Activated T-helper 1 cell treated with anti-CD3 and anti-CD28 coated beads, Interleukin-12 subunit alpha, Interleukin-12 subunit beta, Interleukin-2, Interleukin-4 antibody, amounts not matched to agents 30 ng/mL and 10 ng/mL and 1 ng/mL, durations not matched to agents 14 hours and 24 hours and 36 hours (primary cell): ENCODE measurements around the gene RHBDD3. TPM values are rescaled to one million over a fixed set of nuclear protein-coding genes. Genes with fewer than 3 reads are reported as not detected.

Source experiments
- DNase-seq: peaks from one replicate; pipeline ENCODE4 v3.0.0; 2021; ENCODE audit warnings: low spot score
- H3K27ac Mint-ChIP-seq: one replicate; pipeline ENCODE4 v1.8.0; 2021; ENCODE audit warnings: mild to moderate bottlenecking, mixed read lengths
- H3K27me3 Mint-ChIP-seq: one replicate; pipeline ENCODE4 v1.8.0; 2022; ENCODE audit warnings: mild to moderate bottlenecking, moderate library complexity, mixed read lengths; ENCODE audit not compliant: insufficient read depth
- H3K36me3 Mint-ChIP-seq: one replicate; pipeline ENCODE4 v1.8.0; 2021; ENCODE audit warnings: low read depth, mixed read lengths
- H3K4me1 Mint-ChIP-seq: one replicate; pipeline ENCODE4 v1.8.0; 2021; ENCODE audit warnings: low read depth, mixed read lengths
- H3K4me3 Mint-ChIP-seq: one replicate; pipeline ENCODE4 v1.8.0; 2021; ENCODE audit warnings: mild to moderate bottlenecking, moderate library complexity, mixed read lengths
- H3K9me3 Mint-ChIP-seq: one replicate; pipeline ENCODE4 v1.8.0; 2021; ENCODE audit warnings: mixed read lengths
- intact Hi-C: fragments of 100-400 bp; cut with micrococcal nuclease; formaldehyde crosslinking; loops from one replicate; pipeline ENCODE4 v1.15.1; 2024
- total RNA-seq: library from RNA; stranded (reverse); gene quantifications from 2 replicates; pipeline ENCODE4 v1.2.3, GENCODE V29; 2022

Gene RHBDD3
- total RNA-seq, 1 donor from 2014 or later = 59.4 TPM

GRCh38 chr22:29309332-29310064 lies 41.7 kb upstream of the RHBDD3 start:
- no peak for DNase-seq
- H3K27ac Mint-ChIP-seq = no peak overlapping the region
- intact Hi-C loops = loop anchor here (5.0 kb wide), 1 partner anchor 78 kb away; the partner anchor contains the start of gene AP1B1
- peaks cover 9% of the 10 kb centered on the region for H3K4me1 Mint-ChIP-seq
- H3K4me3 Mint-ChIP-seq = no peak overlapping the region
- H3K27me3 Mint-ChIP-seq = peaks cover 29% of the 10 kb centered on the region
- H3K36me3 Mint-ChIP-seq = no peaks in the 10 kb centered on the region
- no peaks in the 10 kb centered on the region for H3K9me3 Mint-ChIP-seq

DNA sequence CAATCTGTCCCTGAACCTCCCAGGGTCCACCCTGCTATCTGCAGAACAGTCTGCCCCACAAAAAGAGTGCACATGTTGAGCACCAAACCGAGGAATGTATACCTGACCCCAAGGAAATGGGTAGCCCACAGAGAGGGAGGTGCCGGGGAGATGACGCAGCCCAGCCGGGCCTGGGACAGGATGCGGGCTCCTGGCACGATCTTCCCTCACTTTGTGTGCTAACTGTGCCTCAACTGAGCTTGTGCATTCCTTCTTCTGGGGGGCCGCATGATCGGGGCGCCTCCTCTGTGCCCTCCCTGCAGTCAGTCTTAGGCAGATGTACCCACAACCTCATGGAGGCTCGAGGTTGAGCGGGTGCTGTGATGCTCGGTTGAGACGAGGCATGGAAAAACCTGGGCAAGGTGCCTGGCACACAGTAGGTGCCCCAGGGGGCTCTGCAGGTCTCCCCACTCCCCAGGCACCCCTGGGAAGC lies 41.0 kb upstream of the RHBDD3 start:
- intact Hi-C loops = loop anchor here (5.0 kb wide), 1 partner anchor 78 kb away; the partner anchor contains the start of gene AP1B1
- Mint-ChIP-seq H3K36me3 (no peaks in the 10 kb centered on the region), H3K27me3 (peaks cover 22% of the 10 kb centered on the region), H3K4me3 (peak overlapping the region; percentile 30), H3K27ac (no peak overlapping the region), H3K4me1 (peaks cover 3% of the 10 kb centered on the region), H3K9me3 (no peaks in the 10 kb centered on the region)
- DNase-seq = no peak

DNA sequence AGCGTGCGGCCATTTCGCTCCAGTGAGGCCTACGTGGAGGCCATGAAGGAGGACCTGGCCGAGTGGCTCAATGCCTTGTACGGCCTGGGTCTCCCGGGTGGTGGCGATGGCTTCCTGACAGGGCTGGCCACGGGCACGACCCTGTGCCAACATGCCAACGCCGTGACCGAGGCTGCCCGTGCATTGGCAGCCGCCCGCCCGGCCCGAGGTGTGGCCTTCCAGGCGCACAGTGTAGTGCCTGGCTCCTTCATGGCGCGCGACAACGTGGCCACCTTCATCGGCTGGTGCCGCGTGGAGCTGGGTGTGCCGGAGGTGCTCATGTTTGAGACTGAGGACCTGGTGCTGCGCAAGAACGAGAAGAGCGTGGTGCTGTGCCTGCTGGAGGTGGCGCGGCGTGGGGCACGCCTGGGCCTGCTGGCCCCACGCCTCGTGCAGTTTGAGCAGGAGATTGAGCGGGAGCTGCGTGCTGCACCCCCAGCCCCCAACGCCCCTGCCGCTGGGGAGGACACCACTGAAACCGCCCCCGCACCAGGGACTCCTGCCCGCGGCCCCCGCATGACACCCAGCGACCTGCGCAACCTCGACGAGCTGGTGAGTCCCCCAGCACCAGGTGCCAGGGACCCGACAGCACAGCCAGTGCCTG lies 40.5 kb upstream of the RHBDD3 start:
- Mint-ChIP-seq H3K27ac (no peak overlapping the region), H3K4me3 (peak overlapping the region; percentile 30), H3K4me1 (no peaks in the 10 kb centered on the region), H3K9me3 (no peaks in the 10 kb centered on the region), H3K36me3 (no peaks in the 10 kb centered on the region), H3K27me3 (peaks cover 17% of the 10 kb centered on the region)
- intact Hi-C loops = loop anchor here (5.0 kb wide), 1 partner anchor 79 kb away; the partner anchor contains the start of gene AP1B1
- no peak for DNase-seq

GRCh38 chr22:29307596-29308147 lies 39.9 kb upstream of the RHBDD3 start:
- no peak for DNase-seq
- H3K27ac Mint-ChIP-seq = peak overlapping the region; percentile 58
- no peaks in the 10 kb centered on the region for H3K36me3 Mint-ChIP-seq
- H3K9me3 Mint-ChIP-seq = no peaks in the 10 kb centered on the region
- H3K4me3 Mint-ChIP-seq = peak overlapping the region; percentile 81
- H3K27me3 Mint-ChIP-seq = peaks cover 12% of the 10 kb centered on the region
- no peaks in the 10 kb centered on the region for H3K4me1 Mint-ChIP-seq
- intact Hi-C loops = loop anchor here (2.0 to 5.0 kb wide), 2 partner anchors 37 to 80 kb away; partner anchors contain the start of gene AP1B1

DNA sequence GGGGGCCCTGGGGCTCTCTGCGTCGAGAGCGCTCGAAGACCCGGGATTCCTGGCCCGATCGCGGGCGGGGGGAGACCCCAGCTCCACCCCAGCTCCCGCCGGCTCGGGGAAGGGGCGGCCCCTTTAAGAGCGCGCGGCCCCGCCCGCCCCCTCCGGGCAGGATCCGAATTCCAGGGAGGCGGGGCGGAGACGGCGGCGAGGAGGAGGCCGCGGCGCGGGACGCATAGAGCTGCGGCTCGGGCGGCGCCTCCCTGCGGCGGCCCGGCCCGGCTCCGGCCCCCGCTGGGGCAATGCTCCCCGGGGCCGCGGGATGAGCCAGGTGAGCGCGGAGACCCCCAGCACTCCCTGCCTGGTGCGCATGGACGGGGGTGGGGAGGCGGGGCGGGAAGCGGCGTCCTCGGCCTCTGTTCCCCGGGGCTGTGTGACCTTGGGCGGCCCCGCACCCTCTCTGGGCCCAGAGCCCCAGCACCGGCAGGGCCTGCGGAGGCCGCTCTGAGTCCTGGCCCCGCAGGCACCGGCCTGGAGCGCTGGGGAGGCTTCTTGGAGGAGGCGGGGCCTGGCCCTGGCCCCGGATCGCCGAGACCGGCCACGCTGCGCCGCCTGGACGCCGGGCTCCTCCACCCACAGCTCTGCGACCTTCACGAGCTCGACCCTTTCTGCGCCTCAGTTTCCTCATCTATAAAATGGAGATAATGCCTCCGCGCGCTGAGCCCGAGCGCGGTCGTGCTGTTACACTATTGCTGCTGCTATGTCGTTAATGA lies 39.2 kb upstream of the RHBDD3 start:
- H3K27ac Mint-ChIP-seq = peak overlapping the region; percentile 58
- peak overlapping the region; percentile 81 for H3K4me3 Mint-ChIP-seq
- peaks cover 5% of the 10 kb centered on the region for H3K27me3 Mint-ChIP-seq
- no peaks in the 10 kb centered on the region for H3K36me3 Mint-ChIP-seq
- intact Hi-C loops = loop anchor here (2.0 to 5.0 kb wide), 2 partner anchors 36 to 80 kb away; partner anchors contain the start of gene AP1B1
- peak; percentile 39 for DNase-seq
- no peaks in the 10 kb centered on the region for H3K4me1 Mint-ChIP-seq
- H3K9me3 Mint-ChIP-seq = no peaks in the 10 kb centered on the region

DNA sequence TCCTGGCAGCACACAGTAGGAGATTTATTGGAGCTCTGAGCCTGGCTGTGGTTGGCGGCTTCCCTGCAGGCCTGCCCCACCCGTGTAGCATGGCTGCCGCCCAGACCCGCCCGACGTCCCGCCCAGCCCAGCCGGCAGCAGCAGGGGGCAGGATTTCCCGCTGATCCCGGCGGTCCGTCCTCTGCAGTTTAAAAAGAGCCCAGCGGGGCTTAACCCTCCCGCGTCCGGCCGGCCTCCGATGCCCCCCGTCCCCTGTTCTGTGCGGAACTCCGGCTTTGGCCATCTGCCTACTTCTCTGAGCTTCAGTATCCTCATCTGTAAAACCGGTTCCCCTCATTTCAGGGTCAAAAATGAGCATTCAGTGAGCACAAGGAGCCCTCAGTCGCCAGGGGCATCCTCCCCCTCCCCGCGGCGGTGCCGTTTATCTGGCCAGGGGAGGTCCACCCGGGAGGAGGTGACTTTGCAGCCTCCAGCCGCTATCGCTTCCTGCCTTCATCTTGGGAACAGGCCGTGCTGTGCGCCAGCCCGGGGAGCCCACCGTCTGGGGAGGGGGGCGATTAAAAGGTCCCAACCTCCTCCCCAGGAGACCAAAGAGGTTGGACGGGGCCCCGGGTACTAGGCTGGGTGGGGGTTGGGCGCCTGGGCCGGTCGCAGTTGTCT lies 38.5 kb upstream of the RHBDD3 start, which contains the start of gene GAS2L1:
GAS2L1 (plus strand) TSS at position 476 of the 660 bp plus-strand sequence. CDS start 1,456 bp downstream, outside the sequence.
- Mint-ChIP-seq H3K4me1 (no peaks in the 10 kb centered on the region), H3K4me3 (peak within 1 kb of the TSS; percentile 81), H3K9me3 (no peaks in the 10 kb centered on the region), H3K36me3 (peaks cover 2% of the 10 kb centered on the region), H3K27ac (peak within 1 kb of the TSS; percentile 58), H3K27me3 (peaks cover 4% of the 10 kb centered on the region)
- DNase-seq = peak; percentile 37
- intact Hi-C loops = loop anchor here (2.0 to 5.0 kb wide), 2 partner anchors 36 to 81 kb away; partner anchors contain the start of gene AP1B1

DNA sequence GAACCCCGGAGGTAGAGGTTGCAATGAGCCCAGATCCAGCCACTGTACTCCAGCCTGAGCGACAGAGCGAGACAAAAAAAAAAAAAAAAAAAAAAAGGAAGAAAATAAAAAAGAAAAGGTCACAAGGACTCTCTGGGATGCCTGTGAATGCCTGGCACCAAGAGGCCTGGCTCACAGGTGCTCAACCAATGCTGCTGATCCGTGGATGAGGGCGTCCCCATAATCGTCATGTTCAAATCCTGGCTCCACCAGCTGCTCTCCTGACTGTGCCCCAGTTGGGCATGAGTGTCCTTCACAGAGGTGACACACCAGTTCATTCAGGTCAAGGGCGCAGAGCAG lies 38.0 kb upstream of the RHBDD3 start:
- Mint-ChIP-seq H3K4me3 (peak overlapping the region; percentile 72), H3K27ac (no peak overlapping the region)

DNA sequence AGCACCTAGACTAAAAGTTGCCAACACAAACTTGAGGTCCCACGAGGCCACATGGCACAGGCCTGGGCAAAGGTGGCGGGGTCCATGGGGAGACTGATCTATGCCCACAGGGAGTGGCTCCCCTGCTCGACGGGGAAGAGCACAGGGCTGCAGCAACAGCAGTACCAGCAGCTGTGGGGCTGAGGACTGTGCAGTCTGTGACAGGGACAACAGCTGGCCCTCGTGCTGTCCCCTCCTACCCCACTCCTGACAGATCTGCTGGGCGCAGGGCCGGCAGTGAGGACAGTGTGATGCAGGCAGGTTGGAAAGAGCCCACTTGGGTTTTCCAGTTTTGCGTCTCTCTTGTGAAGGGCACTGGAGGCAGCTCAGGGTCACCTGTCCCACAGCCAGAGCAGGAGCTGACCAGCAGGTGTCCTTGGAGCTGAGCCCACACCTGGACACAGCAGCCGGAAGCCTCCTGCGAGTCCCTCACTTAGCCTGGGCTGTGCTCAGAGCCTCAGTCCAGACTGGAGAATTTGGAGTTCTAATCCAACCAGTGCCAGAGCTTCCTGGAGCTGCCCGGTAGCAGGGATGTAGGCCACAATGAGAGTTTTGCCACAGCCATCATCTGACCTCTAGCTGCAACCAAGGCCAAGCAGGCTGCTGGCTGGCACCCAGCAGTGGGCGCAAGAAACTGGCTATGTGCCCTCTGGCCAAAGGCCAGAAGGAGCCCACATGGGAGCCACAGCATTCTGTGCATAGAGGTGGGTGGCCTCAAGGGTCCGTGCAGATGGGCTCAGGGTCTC lies 35.1 kb upstream of the RHBDD3 start:
- intact Hi-C loops = no loop called here
- no peak for DNase-seq
- Mint-ChIP-seq H3K9me3 (no peaks in the 10 kb centered on the region), H3K4me1 (peaks cover 8% of the 10 kb centered on the region), H3K27ac (no peak overlapping the region), H3K27me3 (peaks cover 2% of the 10 kb centered on the region), H3K4me3 (no peak overlapping the region), H3K36me3 (peaks cover 25% of the 10 kb centered on the region)

More for the DNA sequence above, 38.0 kb upstream of the RHBDD3 start:
- intact Hi-C loops = loop anchor here (2.0 to 5.0 kb wide), 2 partner anchors 35 to 81 kb away; partner anchors contain the start of gene AP1B1
- no peaks in the 10 kb centered on the region for H3K4me1 Mint-ChIP-seq
- H3K9me3 Mint-ChIP-seq = no peaks in the 10 kb centered on the region
- peaks cover 7% of the 10 kb centered on the region for H3K36me3 Mint-ChIP-seq
- peaks cover 2% of the 10 kb centered on the region for H3K27me3 Mint-ChIP-seq
- no peak for DNase-seq

- no peak for DNase-seq
- Mint-ChIP-seq H3K4me1 (peaks cover 8% of the 10 kb centered on the region), H3K27ac (no peak overlapping the region), H3K36me3 (peaks cover 30% of the 10 kb centered on the region), H3K27me3 (peaks cover 2% of the 10 kb centered on the region), H3K4me3 (no peak overlapping the region), H3K9me3 (no peaks in the 10 kb centered on the region)
- intact Hi-C loops = no loop called here
Measured at GRCh38 chr22:29302402-29302680, 34.6 kb upstream of the RHBDD3 start.

- Mint-ChIP-seq H3K4me1 (peaks cover 8% of the 10 kb centered on the region), H3K27ac (no peak overlapping the region), H3K4me3 (no peak overlapping the region), H3K36me3 (peaks cover 34% of the 10 kb centered on the region), H3K9me3 (no peaks in the 10 kb centered on the region), H3K27me3 (peaks cover 2% of the 10 kb centered on the region)
- DNase-seq = no peak
- intact Hi-C loops = no loop called here
Measured at GRCh38 chr22:29301716-29302401, 34.1 kb upstream of the RHBDD3 start.
